ENCODE results near the gene PAH.

The PAH gene

GRCh38 chr12:102808412-102808811 lies 108.6 kb downstream of the PAH start:
- no peak overlapping the region for H3K9ac ChIP-seq (ENCODE audit: low read depth, low read length, poor library complexity)

GRCh38 chr12:102806592-102806991 lies 110.5 kb downstream of the PAH start:
- Histone ChIP-seq H3K4me3 (ENCODE audit: low read length in 2 of 2) (no peak overlapping the region), H3K18ac (ENCODE audit: low read length) (no peak overlapping the region), H2BK12ac (ENCODE audit: low read length) (no peak overlapping the region), H3K79me1 (ENCODE audit: low read depth, low read length) (no peaks in the 10 kb centered on the region), H2AFZ (ENCODE audit: low read length) (no peak overlapping the region), H3K9me3 (replicated peaks in 1 of 2; ENCODE audit: control insufficient read depth in 2 of 2, insufficient read depth in 1 of 2, low read depth in 1 of 2, low read length in 2 of 2) (no peaks in the 10 kb centered on the region), H4K91ac (ENCODE audit: low read depth, low read length, poor library complexity) (no peak overlapping the region), H2BK5ac (ENCODE audit: low read length) (no peak overlapping the region), H3K23ac (ENCODE audit: low read depth, low read length, poor library complexity) (no peak overlapping the region), H3K4me1 (ENCODE audit: control insufficient read depth in 2 of 2, insufficient read depth in 1 of 2, low read depth in 1 of 2, low read length in 2 of 2) (peaks cover 0 to 2% of the 10 kb centered on the region in 2 donors), H3K36me3 (replicated peaks in 1 of 2; ENCODE audit: control insufficient read depth in 2 of 2, insufficient read depth in 2 of 2, low read length in 2 of 2) (no peaks in the 10 kb centered on the region), H4K8ac (ENCODE audit: low read depth, low read length) (no peak overlapping the region), H3K9ac (ENCODE audit: low read depth, low read length, poor library complexity) (no peak overlapping the region), H3K4me2 (ENCODE audit: insufficient read depth, low read length, poor library complexity, severe bottlenecking) (no peak overlapping the region), H3K14ac (ENCODE audit: low read length) (no peak overlapping the region), H2AK5ac (ENCODE audit: low read depth, low read length) (no peak overlapping the region), H3K4ac (ENCODE audit: low read length) (no peak overlapping the region), H3K27ac (replicated peaks; ENCODE audit: low read length) (no peak overlapping the region), H2BK15ac (ENCODE audit: low read length) (no peak overlapping the region), H2BK120ac (ENCODE audit: low read depth, low read length) (no peak overlapping the region), H3K27me3 (ENCODE audit: control insufficient read depth in 3 of 3, insufficient read depth in 3 of 3, low read depth in 1 of 3, low read length in 3 of 3) (no peaks in the 10 kb centered on the region)
- no CpG with 5 or more reads among the region's 2 CpGs for WGBS, 2 donors (ENCODE audit: extremely low coverage in 2 of 2, insufficient read length in 2 of 2, insufficient replicate concordance in 1 of 2)
- no peak for DNase-seq (ENCODE audit: low spot score)

More at GRCh38 chr12:102808412-102808811, 108.6 kb downstream of the PAH start:
- Histone ChIP-seq H3K4me1 (ENCODE audit: control insufficient read depth in 2 of 2, insufficient read depth in 1 of 2, low read depth in 1 of 2, low read length in 2 of 2) (peaks cover 0 to 2% of the 10 kb centered on the region in 2 donors), H4K91ac (ENCODE audit: low read depth, low read length, poor library complexity) (no peak overlapping the region), H3K4me2 (ENCODE audit: insufficient read depth, low read length, poor library complexity, severe bottlenecking) (no peak overlapping the region), H3K23ac (ENCODE audit: low read depth, low read length, poor library complexity) (no peak overlapping the region), H3K9me3 (replicated peaks in 1 of 2; ENCODE audit: control insufficient read depth in 2 of 2, insufficient read depth in 1 of 2, low read depth in 1 of 2, low read length in 2 of 2) (no peaks in the 10 kb centered on the region), H3K27me3 (ENCODE audit: control insufficient read depth in 3 of 3, insufficient read depth in 3 of 3, low read depth in 1 of 3, low read length in 3 of 3) (no peaks in the 10 kb centered on the region), H3K36me3 (replicated peaks in 1 of 2; ENCODE audit: control insufficient read depth in 2 of 2, insufficient read depth in 2 of 2, low read length in 2 of 2) (no peaks in the 10 kb centered on the region), H4K8ac (ENCODE audit: low read depth, low read length) (no peak overlapping the region), H3K14ac (ENCODE audit: low read length) (no peak overlapping the region), H3K79me1 (ENCODE audit: low read depth, low read length) (no peaks in the 10 kb centered on the region), H2BK12ac (ENCODE audit: low read length) (no peak overlapping the region), H2AK5ac (ENCODE audit: low read depth, low read length) (no peak overlapping the region), H3K18ac (ENCODE audit: low read length) (no peak overlapping the region), H2AFZ (ENCODE audit: low read length) (no peak overlapping the region), H2BK5ac (ENCODE audit: low read length) (no peak overlapping the region), H3K4ac (ENCODE audit: low read length) (no peak overlapping the region), H2BK15ac (ENCODE audit: low read length) (no peak overlapping the region), H3K4me3 (ENCODE audit: low read length in 2 of 2) (no peak overlapping the region), H3K27ac (replicated peaks; ENCODE audit: low read length) (no peak overlapping the region), H2BK120ac (ENCODE audit: low read depth, low read length) (no peak overlapping the region)
- WGBS, 2 donors (ENCODE audit: extremely low coverage in 2 of 2, insufficient read length in 2 of 2, insufficient replicate concordance in 1 of 2), result no CpG with 5 or more reads among the region's 3 CpGs
- no peak for DNase-seq (ENCODE audit: low spot score)

GRCh38 chr12:102806110-102806509 lies 110.9 kb downstream of the PAH start:
- Histone ChIP-seq H3K14ac (ENCODE audit: low read length) (no peak overlapping the region), H4K91ac (ENCODE audit: low read depth, low read length, poor library complexity) (no peak overlapping the region), H3K4me2 (ENCODE audit: insufficient read depth, low read length, poor library complexity, severe bottlenecking) (no peak overlapping the region), H3K4ac (ENCODE audit: low read length) (no peak overlapping the region), H4K8ac (ENCODE audit: low read depth, low read length) (no peak overlapping the region), H3K18ac (ENCODE audit: low read length) (no peak overlapping the region), H2BK12ac (ENCODE audit: low read length) (no peak overlapping the region), H2BK120ac (ENCODE audit: low read depth, low read length) (no peak overlapping the region), H3K36me3 (replicated peaks in 1 of 2; ENCODE audit: control insufficient read depth in 2 of 2, insufficient read depth in 2 of 2, low read length in 2 of 2) (no peaks in the 10 kb centered on the region), H2BK5ac (ENCODE audit: low read length) (no peak overlapping the region), H2AK5ac (ENCODE audit: low read depth, low read length) (no peak overlapping the region), H3K23ac (ENCODE audit: low read depth, low read length, poor library complexity) (no peak overlapping the region), H2AFZ (ENCODE audit: low read length) (no peak overlapping the region), H3K4me3 (ENCODE audit: low read length in 2 of 2) (no peak overlapping the region), H3K9ac (ENCODE audit: low read depth, low read length, poor library complexity) (no peak overlapping the region), H3K27ac (replicated peaks; ENCODE audit: low read length) (no peak overlapping the region), H3K9me3 (replicated peaks in 1 of 2; ENCODE audit: control insufficient read depth in 2 of 2, insufficient read depth in 1 of 2, low read depth in 1 of 2, low read length in 2 of 2) (no peaks in the 10 kb centered on the region), H3K27me3 (ENCODE audit: control insufficient read depth in 3 of 3, insufficient read depth in 3 of 3, low read depth in 1 of 3, low read length in 3 of 3) (no peaks in the 10 kb centered on the region), H2BK15ac (ENCODE audit: low read length) (no peak overlapping the region), H3K79me1 (ENCODE audit: low read depth, low read length) (no peaks in the 10 kb centered on the region), H3K4me1 (ENCODE audit: control insufficient read depth in 2 of 2, insufficient read depth in 1 of 2, low read depth in 1 of 2, low read length in 2 of 2) (peaks cover 0 to 2% of the 10 kb centered on the region in 2 donors)
- WGBS, 2 donors (ENCODE audit: extremely low coverage in 2 of 2, insufficient read length in 2 of 2, insufficient replicate concordance in 1 of 2), result no CpG with 5 or more reads among the region's 3 CpGs
- DNase-seq (ENCODE audit: low spot score), result no peak

- Histone ChIP-seq H3K27me3 (ENCODE audit: control insufficient read depth in 3 of 3, insufficient read depth in 3 of 3, low read depth in 1 of 3, low read length in 3 of 3) (no peaks in the 10 kb centered on the region), H3K9me3 (replicated peaks in 1 of 2; ENCODE audit: control insufficient read depth in 2 of 2, insufficient read depth in 1 of 2, low read depth in 1 of 2, low read length in 2 of 2) (peaks cover 0 to 1% of the 10 kb centered on the region in 2 donors), H2BK5ac (ENCODE audit: low read length) (no peak overlapping the region), H3K18ac (ENCODE audit: low read length) (no peak overlapping the region), H3K4me3 (ENCODE audit: low read length in 2 of 2) (no peak overlapping the region), H3K23ac (ENCODE audit: low read depth, low read length, poor library complexity) (no peak overlapping the region), H3K4me1 (ENCODE audit: control insufficient read depth in 2 of 2, insufficient read depth in 1 of 2, low read depth in 1 of 2, low read length in 2 of 2) (no peaks in the 10 kb centered on the region), H2BK120ac (ENCODE audit: low read depth, low read length) (no peak overlapping the region), H3K9ac (ENCODE audit: low read depth, low read length, poor library complexity) (no peak overlapping the region), H3K79me1 (ENCODE audit: low read depth, low read length) (no peaks in the 10 kb centered on the region), H3K36me3 (replicated peaks in 1 of 2; ENCODE audit: control insufficient read depth in 2 of 2, insufficient read depth in 2 of 2, low read length in 2 of 2) (no peaks in the 10 kb centered on the region), H3K27ac (replicated peaks; ENCODE audit: low read length) (no peak overlapping the region), H2AK5ac (ENCODE audit: low read depth, low read length) (no peak overlapping the region), H3K4me2 (ENCODE audit: insufficient read depth, low read length, poor library complexity, severe bottlenecking) (no peak overlapping the region), H3K14ac (ENCODE audit: low read length) (no peak overlapping the region), H3K4ac (ENCODE audit: low read length) (no peak overlapping the region), H2BK12ac (ENCODE audit: low read length) (no peak overlapping the region), H4K8ac (ENCODE audit: low read depth, low read length) (no peak overlapping the region), H2AFZ (ENCODE audit: low read length) (no peak overlapping the region), H4K91ac (ENCODE audit: low read depth, low read length, poor library complexity) (no peak overlapping the region), H2BK15ac (ENCODE audit: low read length) (no peak overlapping the region)
- DNase-seq (ENCODE audit: low spot score), result no peak
These were observed 116.5 kb downstream of the PAH start for GRCh38 chr12:102800565-102800964.

All from neuronal stem cell (in vitro differentiated cells).